ENCODE measurements around the gene UGT1A4.

The UGT1A4 gene

DNA sequence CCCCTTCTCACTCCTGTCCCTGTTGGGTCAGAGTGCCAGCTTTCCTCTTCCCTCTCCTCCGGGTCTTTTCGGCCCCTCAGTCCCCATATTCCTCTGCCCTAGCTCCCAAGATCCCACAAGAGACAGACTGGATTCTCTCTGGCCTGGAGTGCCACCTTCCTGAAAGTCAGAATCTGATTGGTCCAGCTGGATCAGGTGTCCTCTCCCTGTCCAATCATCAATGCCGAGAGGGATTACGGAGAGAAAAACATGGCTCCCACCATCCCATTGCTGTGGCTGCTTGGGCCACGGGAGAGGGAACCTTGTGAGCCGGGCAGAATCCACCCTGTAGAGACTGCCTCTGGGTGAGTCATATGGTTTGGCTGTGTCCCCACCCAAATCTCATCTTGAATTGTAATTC lies 56.9 kb downstream of the UGT1A4 start:
- no peak for TF ChIP-seq SIN3A (IDR thresholded peaks at IDR 0.05; ENCODE audit: borderline replicate concordance, insufficient read depth, low read length)

DNA sequence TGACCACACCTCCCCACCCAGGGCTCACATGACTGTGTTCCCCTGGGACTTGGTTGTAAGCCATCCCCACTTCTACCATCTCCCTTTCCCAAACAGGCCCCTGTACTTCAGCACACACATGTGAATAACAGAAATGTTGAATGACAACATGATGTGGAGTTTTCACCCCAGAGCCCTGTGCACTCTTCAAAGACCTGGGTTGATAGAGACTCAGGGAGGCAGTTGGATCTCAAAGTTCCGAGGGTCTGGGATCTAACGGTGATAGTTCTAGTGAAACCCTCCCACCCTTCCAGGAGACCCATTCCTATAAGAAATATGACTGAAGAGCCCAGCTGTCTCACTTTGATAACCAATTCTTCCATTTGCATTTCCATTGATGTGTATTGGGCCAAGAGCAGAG lies 59.5 kb downstream of the UGT1A4 start, which contains the start of gene MROH2A:
TSS of gene MROH2A (plus strand) at position 301 of the 400 bp plus-strand sequence. CDS start 1,029 bp downstream, outside the sequence.
- TF ChIP-seq POLR2AphosphoS5 (IDR thresholded peaks at IDR 0.05; ENCODE audit: low read depth, low read length), result no peak
- TF ChIP-seq FOXP2 (optimal IDR thresholded peaks at IDR 0.05; ENCODE audit: borderline replicate concordance, extremely low read depth, extremely low read length, insufficient read depth), result no peak
- no peak for TF ChIP-seq TAF1 (IDR thresholded peaks at IDR 0.05; ENCODE audit: borderline replicate concordance, insufficient read depth, low read length)
- no peak for TF ChIP-seq SIN3A (IDR thresholded peaks at IDR 0.05; ENCODE audit: borderline replicate concordance, insufficient read depth, low read length)
- TF ChIP-seq, protein P1, sequence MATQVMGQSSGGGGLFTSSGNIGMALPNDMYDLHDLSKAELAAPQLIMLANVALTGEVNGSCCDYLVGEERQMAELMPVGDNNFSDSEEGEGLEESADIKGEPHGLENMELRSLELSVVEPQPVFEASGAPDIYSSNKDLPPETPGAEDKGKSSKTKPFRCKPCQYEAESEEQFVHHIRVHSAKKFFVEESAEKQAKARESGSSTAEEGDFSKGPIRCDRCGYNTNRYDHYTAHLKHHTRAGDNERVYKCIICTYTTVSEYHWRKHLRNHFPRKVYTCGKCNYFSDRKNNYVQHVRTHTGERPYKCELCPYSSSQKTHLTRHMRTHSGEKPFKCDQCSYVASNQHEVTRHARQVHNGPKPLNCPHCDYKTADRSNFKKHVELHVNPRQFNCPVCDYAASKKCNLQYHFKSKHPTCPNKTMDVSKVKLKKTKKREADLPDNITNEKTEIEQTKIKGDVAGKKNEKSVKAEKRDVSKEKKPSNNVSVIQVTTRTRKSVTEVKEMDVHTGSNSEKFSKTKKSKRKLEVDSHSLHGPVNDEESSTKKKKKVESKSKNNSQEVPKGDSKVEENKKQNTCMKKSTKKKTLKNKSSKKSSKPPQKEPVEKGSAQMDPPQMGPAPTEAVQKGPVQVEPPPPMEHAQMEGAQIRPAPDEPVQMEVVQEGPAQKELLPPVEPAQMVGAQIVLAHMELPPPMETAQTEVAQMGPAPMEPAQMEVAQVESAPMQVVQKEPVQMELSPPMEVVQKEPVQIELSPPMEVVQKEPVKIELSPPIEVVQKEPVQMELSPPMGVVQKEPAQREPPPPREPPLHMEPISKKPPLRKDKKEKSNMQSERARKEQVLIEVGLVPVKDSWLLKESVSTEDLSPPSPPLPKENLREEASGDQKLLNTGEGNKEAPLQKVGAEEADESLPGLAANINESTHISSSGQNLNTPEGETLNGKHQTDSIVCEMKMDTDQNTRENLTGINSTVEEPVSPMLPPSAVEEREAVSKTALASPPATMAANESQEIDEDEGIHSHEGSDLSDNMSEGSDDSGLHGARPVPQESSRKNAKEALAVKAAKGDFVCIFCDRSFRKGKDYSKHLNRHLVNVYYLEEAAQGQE (IDR thresholded peaks at IDR 0.05; ENCODE audit: insufficient read depth in 1 of 2, low read depth in 2 of 2, low read length in 2 of 2), result no peak

DNA sequence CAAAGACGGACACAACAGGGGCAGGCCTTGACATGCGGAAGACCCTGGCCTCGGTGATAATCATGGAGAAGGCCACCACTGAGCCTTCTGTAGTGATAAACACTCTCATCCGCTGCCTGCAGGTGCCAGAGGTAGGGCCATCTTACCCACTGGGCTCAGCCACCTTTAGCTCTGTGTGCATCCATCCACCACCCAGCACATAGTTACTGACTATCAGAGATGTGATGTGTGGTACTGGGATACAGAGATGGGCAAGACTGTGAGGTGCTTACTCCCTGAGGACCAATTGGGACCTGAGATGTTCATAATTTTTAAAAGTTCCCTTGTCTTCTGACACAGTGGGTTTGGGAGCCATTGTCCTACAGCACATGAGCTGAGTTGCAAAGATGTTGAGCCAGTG lies 61.2 kb downstream of the UGT1A4 start:
- TF ChIP-seq, protein P1 (IDR thresholded peaks at IDR 0.05; ENCODE audit: insufficient read depth in 1 of 2, low read depth in 2 of 2, low read length in 2 of 2), result no peak

DNA sequence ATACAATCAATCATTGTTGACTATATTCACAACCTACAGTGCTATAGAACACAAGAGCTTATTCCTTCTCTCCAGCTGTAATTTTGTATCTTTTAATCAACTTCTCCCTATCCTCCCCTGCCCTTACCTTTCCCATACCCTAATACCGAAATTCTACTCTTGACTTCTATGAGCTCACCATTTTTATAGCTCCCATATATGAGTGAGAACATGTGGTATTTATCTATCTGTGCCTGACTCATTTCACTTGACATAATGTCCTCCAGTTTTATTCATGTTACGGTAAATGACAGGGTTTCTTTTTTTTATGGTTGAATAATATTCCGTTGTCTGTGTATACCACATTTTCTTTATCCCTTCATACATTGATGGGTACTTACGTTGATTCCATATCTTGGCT lies 62.2 kb downstream of the UGT1A4 start:
- no peak for TF ChIP-seq POLR2AphosphoS5 (IDR thresholded peaks at IDR 0.05; ENCODE audit: low read depth, low read length)
- TF ChIP-seq, protein P1 (IDR thresholded peaks at IDR 0.05; ENCODE audit: insufficient read depth in 1 of 2, low read depth in 2 of 2, low read length in 2 of 2), result no peak
- TF ChIP-seq SIN3A (IDR thresholded peaks at IDR 0.05; ENCODE audit: borderline replicate concordance, insufficient read depth, low read length), result no peak

DNA sequence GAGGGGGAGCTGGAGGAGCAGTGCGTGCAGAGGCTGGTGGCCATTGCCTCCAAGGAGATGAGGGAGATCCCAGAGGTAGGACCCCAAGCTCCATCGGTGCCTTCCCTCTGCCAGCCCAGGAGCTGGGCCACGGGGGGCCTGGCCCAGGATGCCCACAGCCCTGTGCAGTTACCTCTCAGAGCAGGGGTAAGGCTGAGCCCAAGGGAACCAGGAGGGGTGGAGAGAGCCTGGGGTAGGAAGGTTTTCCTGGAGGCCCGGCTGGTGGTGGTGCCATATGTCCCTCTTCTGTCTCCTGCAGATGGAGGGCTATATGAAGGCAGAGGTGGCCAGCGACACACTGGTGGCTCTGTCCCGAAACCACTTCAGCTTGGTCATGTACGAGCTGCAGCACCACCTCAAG lies 71.0 kb downstream of the UGT1A4 start:
- TF ChIP-seq, protein P1 (IDR thresholded peaks at IDR 0.05; ENCODE audit: insufficient read depth in 1 of 2, low read depth in 2 of 2, low read length in 2 of 2), result no peak
- no peak for TF ChIP-seq FOXP2 (optimal IDR thresholded peaks at IDR 0.05; ENCODE audit: borderline replicate concordance, extremely low read depth, extremely low read length, insufficient read depth)
- no peak for TF ChIP-seq SIN3A (IDR thresholded peaks at IDR 0.05; ENCODE audit: borderline replicate concordance, insufficient read depth, low read length)
- no peak for TF ChIP-seq TAF1 (IDR thresholded peaks at IDR 0.05; ENCODE audit: borderline replicate concordance, insufficient read depth, low read length)
- no peak for TF ChIP-seq POLR2AphosphoS5 (IDR thresholded peaks at IDR 0.05; ENCODE audit: low read depth, low read length)

All from PFSK-1 (cell line).